Kidney tubule cell (primary cell): ENCODE measurements around the gene PCSK1.
A peak's percentile ranks its signal among the peaks of the same experiment; 100 is the strongest.
"Not testable (repeated sequence)": the region's sequence is repeated elsewhere in the genome, so short reads cannot be mapped to it uniquely, and the experiment has no call there.

Source experiments
- DNase-seq: peaks from one replicate; pipeline ENCODE4 v3.0.0-alpha.2; 2018; ENCODE audit warnings: low spot score

Gene PCSK1

DNA sequence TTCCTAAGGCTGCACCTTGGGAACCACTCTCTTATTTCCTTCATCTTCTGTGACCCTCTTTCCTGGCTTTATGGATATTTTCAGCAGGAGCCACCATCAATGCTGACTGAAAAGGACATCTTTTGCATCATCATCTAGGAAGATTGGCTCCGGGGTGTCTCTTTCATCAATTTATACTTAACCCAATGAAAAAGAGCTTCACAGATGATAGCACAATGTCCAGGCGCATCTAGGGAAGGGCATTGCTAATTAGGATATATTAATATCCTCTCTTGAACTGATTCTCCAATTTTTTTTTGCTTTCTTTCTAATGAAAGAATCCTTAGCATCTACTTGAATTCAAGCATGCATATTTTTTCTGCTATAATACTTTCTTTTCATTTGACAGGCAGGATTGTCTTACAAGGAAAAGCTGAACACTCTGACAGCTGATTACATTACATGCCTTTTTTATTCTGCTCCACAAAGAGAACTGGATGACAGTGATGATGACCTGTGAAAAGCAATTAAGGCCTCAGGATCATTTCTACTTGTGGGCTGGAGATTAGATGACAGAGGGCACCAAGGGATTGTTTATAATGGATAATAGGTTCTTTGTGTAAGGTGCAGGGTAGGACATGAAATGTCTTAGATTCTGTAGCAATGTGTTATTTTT is 60.2 kb downstream of the PCSK1 start:
- DNase-seq, result no peak

- no peak for DNase-seq
Measured at GRCh38 chr5:96370976-96371375, 62.1 kb downstream of the PCSK1 start.

DNA sequence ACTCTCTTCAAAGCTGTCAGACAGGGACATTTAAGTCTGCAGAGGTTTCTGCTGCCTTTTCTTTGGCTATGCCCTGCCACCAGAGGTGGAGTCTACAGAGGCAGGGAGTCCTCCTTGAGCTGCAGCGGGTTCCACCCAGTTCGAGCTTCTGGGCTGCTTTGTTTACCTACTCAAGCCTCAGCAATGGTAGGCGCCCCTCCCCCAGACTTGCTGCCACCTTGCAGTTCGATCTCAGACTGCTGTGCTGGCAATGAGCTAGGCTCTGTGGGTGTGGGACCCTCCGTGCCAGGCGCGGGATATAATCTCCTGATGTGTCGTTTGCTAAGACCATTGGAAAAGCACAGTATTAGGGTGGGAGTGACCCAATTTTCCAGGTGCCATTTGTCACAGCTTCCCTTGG is 65.7 kb downstream of the PCSK1 start:
- not testable (repeated sequence) for DNase-seq

DNA sequence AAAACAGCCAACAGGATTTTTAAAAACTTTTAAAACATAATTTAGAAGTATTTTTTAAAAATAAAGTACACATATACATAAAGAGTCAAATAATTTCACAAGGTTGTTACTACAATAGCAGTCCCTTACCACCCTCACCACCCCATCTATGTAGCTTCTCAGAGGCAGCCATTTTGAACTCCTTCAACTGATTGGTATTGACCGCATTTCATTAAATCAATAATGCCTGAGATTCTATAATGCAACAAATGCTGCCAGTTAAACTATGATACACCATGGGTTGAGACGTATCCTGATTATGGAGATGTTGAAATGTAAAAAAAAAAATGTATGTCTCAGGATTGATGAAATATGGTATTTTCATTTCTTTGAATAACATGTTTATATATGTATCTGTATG is 78.8 kb downstream of the PCSK1 start:
- no peak for DNase-seq

- DNase-seq, result no peak
Measured at GRCh38 chr5:96353220-96353619, 79.8 kb downstream of the PCSK1 start.

DNA sequence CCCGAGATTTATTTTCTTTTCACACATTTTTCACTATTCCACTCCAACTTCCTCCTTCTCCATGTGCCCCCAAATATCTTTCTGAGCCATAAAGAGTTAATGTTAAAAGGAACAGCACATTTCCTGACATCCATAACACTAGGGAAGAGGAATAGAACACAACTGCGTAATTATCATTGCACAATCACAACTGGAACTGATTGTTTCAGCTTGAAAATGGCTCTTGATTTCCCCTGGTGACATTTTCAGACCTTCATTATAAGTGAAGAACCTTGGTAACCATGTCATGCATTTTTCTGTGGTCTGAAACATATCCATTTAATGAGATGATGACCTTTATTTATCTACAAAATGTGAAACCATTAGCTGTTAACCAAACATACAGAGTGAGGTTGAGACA is 82.4 kb downstream of the PCSK1 start:
- DNase-seq, result no peak

GRCh38 chr5:96348536-96348935 is 84.5 kb downstream of the PCSK1 start:
- DNase-seq, result no peak

- no peak for DNase-seq
Measured at GRCh38 chr5:96347502-96348292, 85.4 kb downstream of the PCSK1 start.

DNA sequence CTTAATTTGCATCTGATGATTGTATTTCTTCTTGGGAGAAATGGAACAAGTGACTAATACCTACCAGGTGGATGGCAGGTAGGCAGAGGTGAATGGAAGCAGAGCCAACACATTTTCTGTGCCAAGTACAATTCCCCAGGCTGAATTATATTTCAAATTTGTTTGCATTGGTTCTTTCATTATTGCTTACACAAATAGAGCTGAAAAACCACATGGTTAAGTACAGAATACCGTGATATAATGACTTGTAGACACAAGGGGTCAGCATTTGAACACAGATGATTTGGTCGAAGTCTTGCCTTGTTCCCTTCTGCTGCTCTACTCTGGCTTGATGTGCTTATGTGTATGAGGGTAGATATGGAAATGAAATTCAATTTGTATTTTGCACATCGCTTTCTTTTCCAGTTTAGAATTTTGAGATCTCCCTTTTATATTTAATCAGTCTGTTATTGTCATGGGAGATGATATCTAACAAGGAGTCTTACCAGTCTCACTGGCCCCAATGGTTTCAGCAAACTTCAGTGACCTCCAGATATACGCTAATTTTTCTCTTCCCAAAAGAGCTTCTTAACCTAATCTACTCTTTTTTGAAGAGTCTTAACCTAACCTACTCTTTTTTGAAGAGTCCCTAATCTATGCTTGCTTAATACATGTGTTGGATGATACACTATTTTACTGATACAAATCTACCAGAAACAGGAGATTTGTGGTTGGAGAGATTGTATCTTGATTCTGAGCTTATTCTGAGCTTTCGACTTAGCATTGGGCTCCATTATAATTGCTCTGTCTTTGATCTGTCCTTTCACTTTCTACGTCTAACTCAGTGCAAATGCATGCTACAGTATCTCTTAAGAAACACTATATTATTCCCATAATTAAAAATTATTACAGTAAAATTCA is 88.1 kb downstream of the PCSK1 start:
- DNase-seq, result peak; percentile 67

GRCh38 chr5:96343094-96343493 is 90.0 kb downstream of the PCSK1 start:
- DNase-seq, result no peak

DNA sequence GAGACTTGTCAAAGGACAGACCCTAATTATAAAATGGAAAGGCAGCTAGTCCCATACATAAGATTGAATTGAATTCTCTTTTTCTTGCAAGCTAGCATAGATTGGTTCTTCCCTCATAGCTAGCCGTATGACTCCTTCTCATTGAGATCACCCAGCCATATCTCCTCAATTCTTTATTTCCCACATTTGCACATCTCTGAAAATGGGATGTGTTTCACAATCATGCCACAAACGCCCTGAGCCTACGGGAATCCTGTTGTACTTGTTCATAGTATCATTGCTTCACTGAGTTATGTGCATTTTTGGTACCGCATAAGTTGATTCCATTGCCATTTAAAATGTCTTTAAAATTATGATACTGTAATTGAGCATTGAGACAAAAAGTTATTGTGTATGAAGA is 90.5 kb downstream of the PCSK1 start:
- DNase-seq, result peak; percentile 65
